IPS-20b (cell line): ENCODE results near the gene MLPH.

Experiments
- H3K27ac ChIP-seq: one replicate; pipeline ENCODE4 v1.5.1; 2013; ENCODE audit warnings: low read length
- H3K27me3 ChIP-seq: 2 replicates; pipeline ENCODE4 v1.6.1; 2013; ENCODE audit warnings: mild to moderate bottlenecking, low read length, inconsistent platforms; ENCODE audit not compliant: insufficient read depth
- H3K36me3 ChIP-seq: 2 replicates; pipeline ENCODE4 v1.6.1; 2013; ENCODE audit warnings: low read depth, mild to moderate bottlenecking, inconsistent platforms, low read length, moderate library complexity; ENCODE audit not compliant: insufficient read depth
- H3K4me1 ChIP-seq: 2 replicates; pipeline ENCODE4 v1.6.1; 2013; ENCODE audit warnings: mild to moderate bottlenecking, control low read depth, inconsistent platforms, low read length, moderate library complexity; ENCODE audit not compliant: insufficient read depth
- H3K4me3 ChIP-seq: 2 replicates; pipeline ENCODE4 v1.5.1; 2013; ENCODE audit warnings: mild to moderate bottlenecking, low read length, inconsistent platforms
- H3K9ac ChIP-seq: 2 replicates; pipeline ENCODE4 v1.6.1; 2013; ENCODE audit warnings: low read depth, mild to moderate bottlenecking, inconsistent platforms, low read length, moderate library complexity
- H3K9me3 ChIP-seq: 2 replicates; pipeline ENCODE4 v1.6.1; 2013; ENCODE audit warnings: mild to moderate bottlenecking, low read depth, low read length, inconsistent platforms; ENCODE audit not compliant: insufficient read depth

The MLPH gene

DNA sequence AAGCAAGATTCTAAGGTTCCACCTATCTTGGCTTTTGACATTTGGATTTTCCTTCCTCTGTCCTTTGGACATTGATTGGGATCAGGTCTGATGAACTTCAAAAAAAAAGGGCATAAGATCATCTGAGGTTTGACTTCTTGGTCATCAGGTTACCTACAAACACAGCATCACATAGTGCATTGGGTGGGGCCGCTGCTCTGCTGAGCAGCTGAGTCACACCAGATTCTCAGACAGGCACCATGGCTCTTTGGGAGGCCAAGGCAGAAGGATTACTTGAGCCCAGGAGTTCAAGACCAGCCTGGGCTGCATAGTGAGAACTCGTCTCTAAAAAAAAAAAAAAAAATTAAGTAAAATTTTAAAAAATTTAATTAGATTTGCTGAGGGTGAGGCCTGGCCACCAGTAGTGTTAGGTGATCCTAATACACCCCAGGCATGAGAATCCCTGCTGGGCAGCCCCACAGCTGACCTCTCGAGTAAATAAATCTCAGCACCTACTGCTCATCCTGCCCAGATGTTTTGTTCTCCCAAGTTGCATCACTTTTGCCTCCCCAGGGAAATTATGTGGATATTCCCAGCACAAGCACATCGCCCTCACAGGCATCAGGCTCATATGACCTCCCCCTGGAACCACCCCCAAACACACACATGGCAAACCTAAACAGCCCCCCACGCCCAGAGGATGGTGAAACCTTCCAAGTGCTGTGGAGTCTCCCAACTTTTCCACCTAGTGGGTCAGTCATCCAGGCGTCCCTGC is 5.3 kb downstream of the MLPH start:
- peaks cover 8% of the 10 kb centered on the region for H3K36me3 ChIP-seq
- H3K4me3 ChIP-seq, result no peak overlapping the region
- H3K9me3 ChIP-seq, result peaks cover 14% of the 10 kb centered on the region
- no peak overlapping the region for H3K9ac ChIP-seq
- peaks cover 12% of the 10 kb centered on the region for H3K4me1 ChIP-seq
- peaks cover 25% of the 10 kb centered on the region for H3K27me3 ChIP-seq
- H3K27ac ChIP-seq, result no peak overlapping the region

DNA sequence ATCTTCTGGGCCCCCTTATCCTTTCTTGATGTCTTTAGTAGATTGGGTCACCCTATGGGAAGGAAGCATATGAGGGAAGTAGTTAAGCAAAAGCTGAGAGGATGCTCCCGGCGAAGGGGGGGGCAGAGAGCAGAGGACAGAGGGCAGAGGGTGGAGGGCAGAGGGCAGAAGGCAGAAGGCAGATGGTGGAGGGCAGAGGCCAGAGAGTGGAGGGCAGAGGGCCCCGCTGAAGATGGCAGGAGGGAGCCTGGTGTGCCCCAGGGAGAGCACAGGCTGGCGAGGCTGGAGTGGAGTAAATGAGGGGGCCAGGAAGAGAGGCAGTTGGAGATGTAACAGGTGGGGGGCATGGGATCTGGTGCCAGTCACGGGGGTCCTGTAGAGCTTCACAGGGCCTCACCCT is 7.0 kb downstream of the MLPH start:
- no peak overlapping the region for H3K27ac ChIP-seq

DNA sequence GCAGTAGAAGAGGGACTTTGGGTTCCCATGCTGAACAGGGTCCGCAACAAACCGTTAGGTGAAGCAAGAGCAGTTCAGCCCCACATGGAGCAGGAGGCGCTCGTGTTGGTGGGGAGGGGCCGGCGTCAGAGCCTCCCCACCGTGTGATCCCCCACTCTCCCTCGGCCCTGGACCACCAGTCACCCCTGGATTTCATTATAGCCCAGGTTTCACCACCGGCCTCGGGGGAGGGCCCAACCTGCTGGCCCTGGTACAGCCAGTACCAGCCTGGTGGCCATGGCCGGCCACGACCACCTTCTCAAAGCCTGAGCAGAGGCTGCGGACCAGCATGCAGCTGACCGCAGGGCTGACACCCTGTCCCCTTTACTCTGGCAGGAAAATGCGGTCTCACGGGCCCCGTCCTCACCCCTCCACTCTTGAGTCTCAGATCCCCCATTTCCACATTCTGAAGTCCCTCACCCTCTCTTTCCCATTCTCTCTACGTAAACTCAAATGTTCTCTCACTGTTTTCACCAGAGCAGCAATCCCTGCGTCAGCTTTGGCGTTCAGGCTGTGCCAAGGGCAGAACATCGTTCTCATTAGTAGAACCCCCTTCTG is 8.6 kb downstream of the MLPH start:
- peaks cover under 1% of the 10 kb centered on the region for H3K4me1 ChIP-seq
- H3K9me3 ChIP-seq, result peaks cover 14% of the 10 kb centered on the region
- no peak overlapping the region for H3K27ac ChIP-seq
- peaks cover 8% of the 10 kb centered on the region for H3K36me3 ChIP-seq
- no peak overlapping the region for H3K4me3 ChIP-seq
- H3K9ac ChIP-seq, result no peak overlapping the region
- no peaks in the 10 kb centered on the region for H3K27me3 ChIP-seq

More for the DNA sequence above, 7.0 kb downstream of the MLPH start:
- H3K9ac ChIP-seq, result no peak overlapping the region
- H3K4me1 ChIP-seq, result peaks cover 12% of the 10 kb centered on the region
- peaks cover 8% of the 10 kb centered on the region; the same call in 1 of the 2 replicates for H3K27me3 ChIP-seq
- peaks cover 8% of the 10 kb centered on the region for H3K36me3 ChIP-seq
- H3K4me3 ChIP-seq, result no peak overlapping the region
- peaks cover 14% of the 10 kb centered on the region for H3K9me3 ChIP-seq

DNA sequence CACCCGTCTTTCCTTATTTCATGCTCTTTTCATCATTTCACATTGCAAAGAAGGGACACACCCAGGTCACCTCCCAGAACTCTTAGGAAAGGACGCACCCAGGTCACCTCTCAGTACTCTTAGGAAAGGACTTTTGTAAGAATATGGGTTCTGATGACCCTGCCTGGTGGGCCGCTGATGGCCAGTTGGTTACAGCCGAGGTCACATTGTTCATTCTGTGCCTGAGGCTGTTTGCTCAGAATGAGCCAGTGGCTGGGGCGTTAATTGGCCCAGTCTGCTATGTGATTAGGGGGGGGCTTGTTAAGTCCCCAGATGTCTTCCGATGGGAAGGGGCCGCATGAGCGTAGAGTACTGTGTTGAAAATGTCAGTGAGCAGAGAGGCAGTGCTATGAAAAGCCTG is 9.4 kb downstream of the MLPH start:
- Histone ChIP-seq H3K4me3 (no peak overlapping the region), H3K9me3 (peaks cover 8% of the 10 kb centered on the region), H3K27ac (no peak overlapping the region), H3K36me3 (peaks cover 8% of the 10 kb centered on the region), H3K27me3 (no peaks in the 10 kb centered on the region), H3K9ac (no peak overlapping the region), H3K4me1 (no peaks in the 10 kb centered on the region; the same call in 1 of the 2 replicates)

GRCh38 chr2:237497009-237497837 is 10.2 kb downstream of the MLPH start:
- no peak overlapping the region for H3K9ac ChIP-seq
- H3K9me3 ChIP-seq, result no peaks in the 10 kb centered on the region; the same call in 1 of the 2 replicates
- peaks cover 4% of the 10 kb centered on the region; the same call in 1 of the 2 replicates for H3K36me3 ChIP-seq
- H3K27me3 ChIP-seq, result no peaks in the 10 kb centered on the region
- no peaks in the 10 kb centered on the region; the same call in 1 of the 2 replicates for H3K4me1 ChIP-seq
- H3K27ac ChIP-seq, result no peak overlapping the region
- no peak overlapping the region for H3K4me3 ChIP-seq

DNA sequence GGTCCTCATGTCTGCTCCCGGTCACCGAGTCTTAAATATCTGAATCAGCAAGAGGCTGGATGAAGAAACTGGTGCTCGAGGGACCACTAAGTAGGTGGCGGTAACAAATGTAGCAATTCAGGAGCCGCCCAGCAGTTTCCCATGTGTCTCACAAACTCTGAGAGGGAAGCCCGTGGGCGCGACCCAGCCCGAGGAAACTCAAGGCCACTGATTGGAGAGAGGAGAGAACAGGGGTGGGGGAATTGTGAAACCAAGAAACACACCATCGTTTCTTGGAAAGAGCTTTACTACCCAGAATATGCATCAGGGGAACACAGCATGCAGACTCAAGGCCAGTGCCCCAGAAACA is 10.8 kb downstream of the MLPH start:
- no peaks in the 10 kb centered on the region for H3K9me3 ChIP-seq
- peaks cover 4% of the 10 kb centered on the region; the same call in 1 of the 2 replicates for H3K36me3 ChIP-seq
- no peak overlapping the region for H3K4me3 ChIP-seq
- no peaks in the 10 kb centered on the region; the same call in 1 of the 2 replicates for H3K4me1 ChIP-seq
- H3K27me3 ChIP-seq, result no peaks in the 10 kb centered on the region
- H3K27ac ChIP-seq, result no peak overlapping the region
- no peak overlapping the region for H3K9ac ChIP-seq

DNA sequence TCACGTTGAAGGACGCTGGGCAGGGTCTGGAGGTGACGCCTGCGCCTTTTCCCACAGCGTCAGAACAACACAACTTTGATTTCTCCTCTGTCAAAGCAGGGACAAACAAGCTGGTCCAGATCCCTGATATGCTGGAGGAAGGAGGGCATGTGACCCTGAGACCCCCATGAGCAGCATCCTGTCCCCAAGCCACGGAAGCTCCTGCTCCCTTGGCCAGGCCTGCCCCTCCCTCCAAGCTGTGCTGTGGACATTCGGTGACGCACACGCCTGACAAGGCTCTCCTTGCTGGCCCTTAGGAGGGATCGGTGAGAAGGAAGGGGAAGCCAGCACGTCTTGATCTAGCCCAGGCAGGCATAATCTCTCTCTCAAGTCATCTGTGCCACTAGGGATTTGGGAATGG is 11.3 kb downstream of the MLPH start:
- H3K27ac ChIP-seq, result no peak overlapping the region
- H3K9me3 ChIP-seq, result no peaks in the 10 kb centered on the region
- H3K4me1 ChIP-seq, result no peaks in the 10 kb centered on the region; the same call in 1 of the 2 replicates
- no peaks in the 10 kb centered on the region for H3K27me3 ChIP-seq
- peaks cover 4% of the 10 kb centered on the region; the same call in 1 of the 2 replicates for H3K36me3 ChIP-seq
- H3K9ac ChIP-seq, result no peak overlapping the region
- H3K4me3 ChIP-seq, result no peak overlapping the region

- no peak overlapping the region for H3K27ac ChIP-seq
- H3K4me3 ChIP-seq, result no peak overlapping the region
- no peaks in the 10 kb centered on the region for H3K36me3 ChIP-seq
- H3K9ac ChIP-seq, result no peak overlapping the region
- H3K27me3 ChIP-seq, result no peaks in the 10 kb centered on the region
- no peaks in the 10 kb centered on the region for H3K9me3 ChIP-seq
- H3K4me1 ChIP-seq, result no peaks in the 10 kb centered on the region; the same call in 1 of the 2 replicates
Measured at GRCh38 chr2:237500681-237501424, 13.8 kb downstream of the MLPH start.

DNA sequence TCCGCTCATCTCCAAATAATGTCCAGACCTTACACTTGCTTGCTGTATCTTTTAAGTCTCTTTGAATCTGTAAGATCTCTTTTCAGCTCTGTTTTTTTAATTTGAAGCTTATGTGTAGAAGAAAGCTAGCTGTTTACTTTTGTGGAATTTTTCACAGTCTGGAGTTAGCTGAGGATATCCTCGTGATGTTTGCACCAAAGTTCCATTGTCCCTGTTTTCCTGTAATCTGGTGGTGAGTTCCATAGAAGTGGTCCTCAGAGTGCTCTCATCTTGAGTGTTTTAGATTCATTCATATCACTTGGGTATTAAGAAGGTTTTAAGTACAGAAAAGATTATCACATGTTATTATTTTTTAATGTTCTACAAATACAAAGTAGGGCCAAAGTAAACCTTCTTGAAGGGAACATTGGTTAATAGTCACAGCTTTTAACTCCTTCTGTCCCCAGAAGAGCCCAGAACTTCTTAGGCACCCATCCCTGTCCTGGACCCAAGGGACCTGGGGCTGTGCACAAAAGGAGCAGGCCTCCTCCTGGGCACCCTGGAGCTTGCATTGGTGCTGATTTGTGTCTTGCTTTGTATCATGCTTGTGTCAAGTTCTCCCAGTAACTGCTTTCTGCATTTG is 15.0 kb downstream of the MLPH start:
- Histone ChIP-seq H3K27ac (no peak overlapping the region), H3K9me3 (no peaks in the 10 kb centered on the region), H3K9ac (no peak overlapping the region), H3K4me1 (no peaks in the 10 kb centered on the region; the same call in 1 of the 2 replicates), H3K4me3 (no peak overlapping the region), H3K27me3 (no peaks in the 10 kb centered on the region), H3K36me3 (no peaks in the 10 kb centered on the region)

DNA sequence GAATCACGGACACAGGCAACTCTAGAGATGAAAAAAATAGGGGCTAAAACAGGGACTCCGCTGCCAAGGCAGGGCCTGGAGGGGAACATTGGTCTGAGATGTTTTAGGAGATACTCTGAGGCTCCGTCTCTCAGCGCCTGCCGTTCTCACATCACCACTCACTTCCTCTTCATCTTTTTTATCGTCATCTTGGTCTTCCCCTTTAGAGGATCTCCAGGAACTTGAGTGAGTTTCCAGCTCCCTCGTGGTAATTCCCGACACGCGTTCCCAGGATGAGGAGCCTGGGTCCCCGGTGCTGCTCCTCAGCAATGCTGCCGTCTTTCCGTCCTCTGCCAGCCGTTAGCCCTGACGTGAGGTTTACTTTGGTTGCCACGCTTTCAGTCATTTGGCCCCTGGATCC is 16.1 kb downstream of the MLPH start:
- H3K9me3 ChIP-seq, result no peaks in the 10 kb centered on the region
- no peaks in the 10 kb centered on the region for H3K27me3 ChIP-seq
- no peak overlapping the region for H3K4me3 ChIP-seq
- no peak overlapping the region for H3K9ac ChIP-seq
- no peaks in the 10 kb centered on the region for H3K36me3 ChIP-seq
- H3K4me1 ChIP-seq, result no peaks in the 10 kb centered on the region; the same call in 1 of the 2 replicates
- H3K27ac ChIP-seq, result no peak overlapping the region
